ENCODE data around the gene ARF1.

ARF1 gene

DNA sequence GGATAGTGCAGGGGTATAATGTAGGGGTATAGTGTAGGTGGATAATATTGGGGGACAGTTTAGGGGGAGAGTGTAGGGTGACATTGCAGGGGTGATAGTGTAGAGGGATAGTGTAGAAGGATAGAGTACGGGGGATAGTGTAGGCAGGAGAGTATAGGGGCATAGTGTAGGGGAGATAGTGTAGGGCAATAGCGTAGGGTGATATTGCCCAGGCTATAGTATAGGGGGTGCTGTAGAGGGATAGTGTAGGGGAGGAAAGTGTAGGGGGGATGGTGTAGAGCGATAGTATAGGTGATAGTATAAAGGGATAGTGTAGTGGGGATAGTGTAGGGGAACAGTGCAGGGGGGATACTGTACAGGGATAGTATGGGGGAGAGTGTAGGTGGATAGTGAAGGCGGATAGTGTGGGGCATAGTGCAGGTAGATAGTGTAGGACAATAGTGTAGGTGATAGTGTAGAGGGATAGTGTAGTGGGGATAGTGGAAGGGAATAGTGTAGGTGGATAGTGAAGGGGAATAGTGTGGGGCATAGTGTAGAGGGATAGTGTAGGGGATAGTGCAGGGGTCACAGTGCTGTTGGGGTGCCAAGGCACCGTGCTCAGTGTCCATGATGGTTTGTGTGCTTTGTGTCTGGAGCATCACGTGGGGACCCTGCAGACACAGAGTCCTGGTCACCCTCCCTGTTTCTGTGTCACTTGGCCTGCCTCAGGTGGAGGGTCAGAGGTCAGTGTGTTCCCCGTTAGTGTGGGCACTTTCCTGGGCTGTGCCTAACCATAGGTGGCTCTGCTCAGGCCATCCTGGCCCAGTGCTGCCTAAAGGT lies 10.5 kb upstream of the ARF1 start:
- DNase-seq (ENCODE audit: low read depth), result no peak

DNA sequence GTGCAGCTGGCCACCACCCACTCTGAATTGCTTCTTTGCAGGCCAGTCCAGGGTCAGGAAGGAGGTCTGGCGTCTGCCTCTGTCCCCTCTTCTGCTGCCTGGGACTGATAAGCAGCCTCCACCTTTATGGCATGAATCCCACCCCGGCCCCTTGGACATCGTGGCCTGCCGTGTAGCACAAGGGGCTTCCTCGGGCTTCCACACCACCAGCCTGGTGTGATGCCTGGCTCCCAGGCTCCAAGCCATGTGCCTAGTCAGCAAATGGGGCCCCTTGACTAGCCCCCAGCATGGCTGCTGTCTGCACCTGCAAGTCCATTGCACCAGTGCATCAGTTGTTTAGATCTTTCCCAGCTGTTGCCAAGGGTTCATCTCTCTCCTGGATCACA lies 9.9 kb upstream of the ARF1 start:
- no peak for DNase-seq (ENCODE audit: low read depth)

DNA sequence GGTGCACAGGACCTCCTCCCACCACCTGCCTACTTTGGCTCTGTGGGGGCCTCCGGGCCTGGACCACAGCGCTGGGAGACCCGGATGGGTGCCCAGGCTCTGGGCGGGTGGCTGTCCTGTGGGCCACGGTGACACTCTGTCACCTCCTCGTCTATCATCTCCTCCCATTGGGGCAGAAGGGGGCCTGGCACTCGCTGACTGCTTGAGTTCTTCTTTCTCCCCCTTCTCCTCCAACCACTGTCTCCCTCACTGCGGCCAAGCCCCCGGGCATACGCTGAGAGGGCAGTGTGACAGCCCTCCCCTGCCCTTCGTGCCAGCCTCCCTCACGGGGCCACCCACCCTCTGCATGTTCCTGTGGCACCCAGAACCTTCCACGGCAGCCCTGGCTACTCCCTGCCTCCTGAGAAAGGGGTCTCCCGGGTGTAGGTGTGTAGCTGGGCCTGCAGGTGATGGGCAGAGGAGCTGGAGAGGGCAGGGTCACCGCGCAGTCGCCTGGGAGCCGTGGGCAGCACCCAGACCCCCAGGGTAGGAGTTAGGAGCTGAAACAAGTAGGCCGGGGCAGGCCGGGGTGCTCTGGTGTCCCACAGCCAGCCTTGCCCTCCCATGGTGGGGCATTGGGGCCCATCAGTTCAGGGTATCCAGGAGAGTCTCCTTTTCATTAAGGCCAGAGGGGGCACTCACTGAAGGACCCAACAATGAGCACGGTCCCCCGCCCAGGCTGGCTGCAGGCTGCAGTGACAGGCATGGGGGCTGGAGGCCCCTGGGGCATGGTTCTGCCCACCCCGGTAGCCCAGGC lies 9.2 kb upstream of the ARF1 start:
- DNase-seq (ENCODE audit: low read depth), result no peak

DNA sequence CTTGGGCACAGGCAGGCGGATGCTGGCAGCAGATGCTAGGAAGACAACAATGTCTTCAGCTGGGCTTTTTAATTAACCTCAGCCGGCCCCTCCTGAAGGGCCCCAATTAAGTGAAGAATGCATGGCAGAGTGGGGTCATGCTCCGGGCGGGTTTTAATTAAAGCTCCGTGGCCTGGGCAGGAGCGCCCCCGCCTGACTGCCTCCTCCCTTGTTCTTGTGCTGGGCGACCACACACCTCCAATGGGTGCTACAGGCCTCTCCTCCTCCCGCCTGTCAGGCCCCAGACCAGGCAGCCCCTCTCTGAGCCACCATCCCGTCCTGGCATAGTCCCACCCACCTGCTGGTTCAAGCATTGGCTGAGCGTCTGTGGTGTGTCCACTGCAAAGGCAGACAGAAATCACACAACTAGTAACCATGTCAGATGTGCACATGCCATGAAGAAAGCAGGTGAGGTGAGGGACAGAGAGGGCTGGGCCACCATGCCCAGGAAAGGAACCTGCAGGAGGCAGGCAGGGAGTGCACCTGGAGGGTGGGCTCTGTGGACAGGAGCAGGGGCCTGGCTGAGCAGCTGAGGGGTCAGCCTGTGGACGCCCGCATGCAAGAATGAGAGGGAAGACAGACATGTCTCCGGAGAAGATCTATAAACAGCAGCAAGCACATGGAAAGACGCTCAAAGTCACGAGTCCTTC lies 8.5 kb upstream of the ARF1 start:
- no peak for DNase-seq (ENCODE audit: low read depth)

DNA sequence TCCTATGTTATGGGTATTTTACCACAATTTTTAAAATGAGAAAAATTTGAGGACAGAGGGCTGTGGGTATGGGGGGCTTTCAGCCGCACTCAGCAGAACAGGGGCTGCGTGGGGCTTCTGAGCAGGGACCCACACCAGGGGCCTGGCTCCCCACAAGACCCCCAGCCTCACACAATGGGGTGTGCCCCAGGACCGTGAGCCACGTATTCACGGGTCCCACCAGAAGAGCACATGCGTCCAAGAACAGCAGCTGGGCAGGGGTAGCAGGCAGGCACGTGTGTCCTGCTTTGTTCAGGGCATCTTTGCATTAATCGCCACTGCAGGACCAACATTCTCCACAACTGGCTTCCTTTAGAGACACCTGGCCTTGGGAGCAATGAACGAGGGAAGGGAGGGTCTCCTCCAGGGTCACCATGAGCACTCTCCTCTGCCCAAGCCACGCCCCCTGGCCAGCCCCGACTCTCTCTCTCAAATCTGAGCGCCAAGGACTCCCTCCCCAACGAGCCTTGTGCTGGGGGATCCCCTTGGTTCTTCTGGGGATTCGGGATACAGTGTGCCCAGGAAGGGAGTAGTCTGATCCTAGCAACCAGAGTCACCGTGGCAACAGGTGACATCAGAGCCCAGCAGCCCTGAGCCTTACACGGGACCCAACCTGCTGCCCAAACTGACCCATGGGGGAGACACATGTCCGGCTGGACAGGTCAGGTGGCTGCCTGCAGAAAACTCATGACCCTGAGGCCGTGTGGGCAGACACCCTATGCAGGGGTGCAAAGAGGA lies 7.4 kb upstream of the ARF1 start:
- no peak for DNase-seq (ENCODE audit: low read depth)

DNA sequence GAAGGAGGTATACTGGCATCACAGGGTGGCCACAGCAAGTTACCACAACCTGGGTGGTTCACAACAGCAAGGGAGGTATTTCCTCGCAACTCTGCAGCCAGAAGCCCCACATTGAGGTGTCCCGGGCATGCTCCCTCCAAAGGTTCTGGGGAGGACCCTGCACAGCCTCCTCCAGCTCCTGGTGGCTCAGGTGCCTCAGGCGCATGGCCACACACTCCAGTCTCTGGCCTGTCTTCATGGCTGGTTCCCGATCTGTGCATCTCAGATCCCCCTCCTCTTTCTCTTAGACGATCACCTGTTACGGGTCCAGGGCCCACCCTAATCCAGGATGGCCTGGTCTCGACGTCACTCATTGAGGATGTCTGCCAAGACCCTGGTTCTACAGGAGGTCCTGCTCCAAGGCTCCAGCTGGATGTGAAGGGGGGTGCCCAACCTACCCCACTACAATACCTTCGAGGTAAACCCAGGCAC lies 6.7 kb upstream of the ARF1 start:
- no peak for DNase-seq (ENCODE audit: low read depth)

DNA sequence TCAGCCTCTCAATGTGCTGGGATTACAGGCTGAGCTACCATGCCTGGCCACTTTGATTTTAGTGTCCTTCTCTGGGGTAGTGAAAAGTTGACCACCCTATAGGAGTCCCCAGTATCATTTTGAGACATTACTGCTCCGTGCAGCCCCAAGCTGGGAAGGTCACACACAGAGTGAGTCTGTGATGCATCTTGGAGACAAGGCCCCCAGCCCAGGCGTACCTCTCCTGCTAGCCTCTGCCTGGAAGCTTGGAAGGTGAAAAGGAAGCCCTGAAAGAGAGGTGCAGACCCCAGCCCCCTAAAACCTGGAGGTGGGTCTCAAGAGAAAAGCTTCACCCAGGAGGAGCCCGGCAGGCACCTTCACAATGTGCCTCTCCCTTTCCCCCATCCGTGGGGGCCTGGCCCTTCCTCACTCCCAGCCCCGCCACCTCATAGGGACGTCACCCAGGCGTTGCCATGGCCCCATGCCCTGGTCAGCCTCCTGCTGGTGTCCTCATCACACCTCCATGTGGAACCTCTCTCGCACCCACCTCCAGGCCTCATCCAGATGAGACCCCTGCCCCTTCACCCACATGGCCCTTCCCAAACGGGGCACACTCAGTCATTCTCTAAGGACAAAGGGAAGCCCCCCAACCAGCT lies 5.6 kb upstream of the ARF1 start:
- no peak for DNase-seq (ENCODE audit: low read depth)

DNA sequence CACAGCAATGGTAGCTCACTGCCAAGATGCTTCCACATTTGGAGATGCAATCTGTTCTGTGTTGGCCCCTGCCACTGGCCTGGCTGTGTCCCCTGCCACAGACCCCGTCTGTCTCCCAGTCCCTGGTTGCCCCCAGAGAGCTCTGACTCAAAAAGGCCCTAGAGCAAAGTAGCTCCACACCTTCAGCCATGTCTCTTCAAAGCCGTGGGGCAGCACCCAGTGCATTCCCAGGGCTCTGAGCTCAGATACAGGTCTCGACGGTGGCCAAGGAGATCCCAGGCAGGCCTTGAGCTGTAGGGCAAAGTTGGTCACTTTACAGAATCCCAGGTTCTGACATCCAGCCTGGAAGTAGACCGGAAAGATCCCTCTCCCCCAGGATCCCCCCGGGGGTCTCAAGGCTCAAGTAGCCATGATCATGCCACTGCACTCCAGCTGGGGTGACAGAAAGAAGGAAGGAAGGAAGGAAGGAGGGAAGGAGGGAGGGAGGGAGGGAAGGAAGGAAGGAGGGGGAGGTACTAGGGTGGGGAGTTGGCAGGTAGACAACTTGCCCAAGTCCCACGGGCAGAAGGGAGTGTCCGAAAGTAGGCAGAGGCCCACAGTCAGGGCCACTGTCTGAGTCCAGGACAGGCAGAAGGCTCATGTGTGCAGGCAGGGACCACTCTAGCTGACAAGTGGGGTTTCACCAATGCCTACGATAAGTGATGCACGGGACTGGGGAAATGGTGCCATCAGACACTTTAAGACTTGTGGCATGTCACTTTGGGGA lies 4.8 kb upstream of the ARF1 start:
- DNase-seq (ENCODE audit: low read depth), result no peak

DNA sequence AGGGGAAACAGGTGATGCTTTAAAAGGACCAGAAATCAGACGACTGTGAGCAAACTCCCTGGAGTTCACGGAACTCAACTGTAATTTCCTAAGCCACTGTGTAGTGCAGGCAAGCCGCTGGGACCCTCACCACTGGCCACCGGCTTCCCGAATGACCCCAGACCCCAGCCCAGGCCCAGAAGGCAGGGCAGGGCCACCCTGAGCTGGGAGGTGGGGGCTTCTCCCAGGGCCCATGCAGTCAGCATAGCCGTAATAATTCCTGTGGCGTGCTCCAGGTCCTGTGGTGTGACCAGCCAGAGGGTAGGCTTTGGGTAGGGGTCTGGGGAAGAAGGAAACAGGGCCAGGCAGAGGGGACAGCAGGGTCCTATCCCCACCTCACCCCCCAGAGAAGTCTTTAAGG lies 3.5 kb upstream of the ARF1 start:
- DNase-seq (ENCODE audit: low read depth), result no peak

DNA sequence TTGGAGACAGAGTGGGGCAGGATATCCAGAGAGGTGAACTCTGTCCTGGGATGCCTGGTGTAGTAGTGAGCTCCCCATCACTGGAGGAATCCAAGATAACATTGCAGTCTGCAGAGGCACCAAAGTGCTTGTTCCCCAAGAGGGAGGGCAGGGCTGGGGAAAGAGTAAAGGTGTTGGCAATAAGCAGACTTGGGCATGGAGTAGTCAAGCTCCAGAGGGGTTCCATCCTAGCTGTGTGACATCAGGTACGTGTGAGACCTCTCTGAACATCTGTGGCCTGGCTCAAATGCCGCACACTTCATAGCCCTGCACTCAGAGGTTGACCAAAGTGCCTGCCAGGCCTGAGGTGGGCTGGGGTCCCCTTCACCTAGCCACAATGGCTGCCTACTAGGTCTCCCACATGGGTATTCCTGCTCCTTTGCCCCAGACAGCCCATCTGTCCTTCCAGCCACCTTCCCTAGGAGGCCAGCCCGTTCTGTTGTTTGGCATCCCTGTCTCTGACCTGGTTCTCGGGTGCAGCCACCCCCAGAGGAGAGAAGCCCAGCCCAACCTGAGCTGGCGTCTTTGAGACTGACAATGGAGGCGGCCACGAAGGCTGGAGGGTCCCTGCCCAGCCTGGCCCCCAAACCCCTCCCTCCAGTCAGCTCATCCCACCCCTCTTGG lies 2.8 kb upstream of the ARF1 start:
- DNase-seq (ENCODE audit: low read depth), result no peak

DNA sequence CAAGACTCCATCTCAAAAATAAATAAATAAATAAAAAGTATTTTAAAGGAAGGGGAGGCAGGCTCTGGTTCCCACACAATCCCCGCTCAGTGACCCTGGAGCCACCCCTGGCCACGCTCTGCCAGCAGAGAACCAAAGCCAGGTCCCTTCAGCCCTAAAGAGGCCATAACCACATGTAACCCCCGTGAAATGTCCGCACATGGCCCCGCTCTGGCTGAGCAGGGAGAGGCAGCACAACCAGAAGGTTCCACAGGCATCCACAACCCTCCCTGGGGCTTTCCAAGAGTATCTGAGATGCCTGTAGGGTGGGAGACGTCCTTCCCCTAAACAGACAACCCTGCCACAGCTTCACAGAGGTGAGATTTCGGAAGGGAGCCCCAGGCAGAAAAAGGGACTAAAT lies 1.4 kb upstream of the ARF1 start:
- no peak for DNase-seq (ENCODE audit: low read depth)

DNA sequence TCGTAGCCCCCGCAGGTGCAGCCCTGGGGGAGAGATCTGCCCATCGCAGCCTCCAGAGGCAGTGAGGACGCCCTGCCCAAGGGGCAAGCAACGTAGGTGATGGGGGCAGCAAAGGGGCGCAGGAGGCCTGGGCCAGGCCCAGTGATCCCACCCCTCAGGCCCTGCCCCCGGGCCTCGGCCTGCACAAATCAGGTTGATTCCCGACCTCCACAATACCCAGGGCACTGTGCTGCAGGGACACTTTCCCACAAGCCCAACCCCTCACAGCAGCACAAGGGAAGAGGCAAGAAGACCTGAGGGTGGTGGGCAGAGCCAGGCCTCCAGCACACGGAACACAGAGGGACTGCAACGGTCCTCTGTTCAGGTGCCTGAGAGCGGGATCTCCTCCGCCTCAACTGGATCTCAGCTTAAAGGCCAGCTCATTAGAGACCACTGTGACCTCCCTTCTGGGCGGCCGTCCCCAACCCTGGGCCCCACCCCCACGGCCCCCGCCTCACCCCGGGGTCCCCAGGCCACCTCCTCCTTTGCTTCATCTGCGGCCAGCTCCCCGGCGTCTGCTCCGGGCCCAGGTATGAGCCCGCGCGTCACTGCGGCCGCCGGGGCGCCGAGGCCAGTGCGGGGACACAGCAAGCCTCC lies 812 bp upstream of the ARF1 start:
- DNase-seq (ENCODE audit: low read depth), result no peak

DNA sequence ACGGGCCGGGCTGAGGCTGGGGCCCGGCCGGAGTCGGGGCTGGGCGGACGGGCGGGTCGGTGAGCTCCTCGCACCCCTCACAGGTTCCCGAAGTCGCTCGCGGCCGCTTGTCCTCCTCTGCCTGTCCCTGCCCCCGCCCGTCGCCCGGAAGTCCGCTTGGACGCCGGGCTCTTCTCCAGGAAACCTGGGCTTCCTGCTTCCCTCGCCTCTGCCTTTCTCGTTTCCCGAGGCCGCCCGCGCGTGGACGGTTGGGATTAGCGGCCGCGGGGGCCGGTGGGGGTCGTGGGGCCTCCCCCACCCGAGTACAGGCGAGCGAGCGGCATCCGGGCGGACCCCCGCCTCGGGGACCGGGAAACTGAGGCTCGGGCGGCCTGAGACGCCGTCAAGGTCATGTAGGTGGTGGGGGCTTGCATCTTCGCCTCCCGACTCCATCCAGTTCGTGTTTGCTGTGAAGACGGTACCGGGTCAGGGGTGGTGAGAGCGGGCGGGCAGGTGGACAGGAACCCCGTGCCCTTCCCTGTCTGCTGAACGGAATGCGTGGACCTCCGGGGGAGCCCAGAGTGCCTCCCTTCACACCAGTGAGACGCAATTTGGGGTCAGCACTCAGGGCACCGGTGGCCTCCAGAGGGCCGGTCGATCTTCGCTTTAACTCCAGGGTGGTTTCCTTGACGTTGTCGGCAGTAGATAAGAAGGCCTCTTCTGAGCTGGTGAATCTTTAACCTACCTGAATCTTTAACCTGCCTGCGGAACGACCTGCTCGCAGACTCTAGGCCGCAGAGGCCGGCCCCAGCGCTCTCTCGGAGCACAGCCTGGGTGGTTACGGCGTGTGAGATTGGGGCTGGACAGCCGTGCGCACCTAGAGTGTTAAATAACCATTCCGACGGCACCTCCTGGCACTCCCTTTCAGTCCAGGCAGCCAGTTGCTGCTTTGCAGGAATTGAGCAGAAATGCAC lies 686 bp downstream of the ARF1 start:
- DNase-seq (ENCODE audit: low read depth), result no peak

DNA sequence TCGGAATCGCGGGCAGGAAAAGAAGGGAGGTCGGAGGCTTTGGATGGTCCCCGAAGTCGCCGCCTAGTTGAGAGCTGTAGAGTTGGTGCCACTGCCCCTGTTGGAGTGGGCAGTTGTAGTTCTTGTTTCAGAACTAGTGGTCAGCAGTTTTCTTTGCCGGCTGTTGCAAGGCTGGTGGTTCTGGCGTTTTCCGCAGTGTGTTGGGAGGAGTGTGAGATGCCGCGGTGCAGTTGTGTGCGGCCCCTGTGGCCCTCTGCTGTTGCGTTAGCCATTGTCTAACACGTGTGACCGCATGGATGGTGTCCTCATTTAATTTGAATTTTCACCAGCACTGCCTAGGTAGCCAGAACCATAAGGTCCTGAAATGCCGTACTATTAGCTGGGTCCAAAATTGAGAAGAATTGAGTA lies 1.4 kb downstream of the ARF1 start:
- DNase-seq (ENCODE audit: low read depth), result no peak

DNA sequence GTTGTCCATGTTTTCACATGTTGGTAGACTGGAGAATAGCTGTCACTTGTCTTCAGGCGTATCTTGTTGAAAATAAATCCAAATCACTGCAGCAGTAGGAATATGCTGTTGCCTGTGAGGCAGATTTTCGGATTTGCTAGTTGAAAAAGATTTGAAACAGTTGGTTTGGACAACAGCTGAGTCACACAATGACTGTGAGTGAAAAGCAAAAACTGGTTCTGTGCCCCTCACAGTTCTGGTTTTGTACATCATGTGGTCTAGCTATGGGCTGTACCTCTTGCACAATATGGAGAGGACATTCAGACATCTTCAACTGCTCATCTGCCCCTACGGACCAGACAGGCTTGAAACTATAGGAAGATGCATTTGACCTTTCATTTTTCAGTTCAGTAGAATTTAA lies 1.8 kb downstream of the ARF1 start:
- no peak for DNase-seq (ENCODE audit: low read depth)

DNA sequence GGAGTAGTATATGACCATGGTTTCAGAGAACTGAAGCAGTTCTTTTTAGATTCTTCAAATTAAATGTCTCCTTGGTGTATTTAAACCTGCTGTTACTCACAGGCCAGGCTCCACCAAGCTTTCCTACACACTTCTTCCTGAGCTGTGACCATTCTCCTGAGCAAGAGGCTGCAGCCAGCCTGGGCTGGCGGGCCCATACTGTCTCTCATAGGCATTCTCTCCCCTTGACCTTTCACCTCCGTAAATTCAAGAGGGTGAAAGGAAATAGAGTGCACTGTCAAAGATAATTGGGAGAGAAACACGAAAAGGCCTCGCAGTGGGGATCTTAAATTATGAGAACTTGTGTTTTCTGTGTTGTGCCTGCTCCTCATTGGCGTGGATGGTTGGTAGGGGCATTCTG lies 2.3 kb downstream of the ARF1 start:
- DNase-seq (ENCODE audit: low read depth), result no peak

DNA sequence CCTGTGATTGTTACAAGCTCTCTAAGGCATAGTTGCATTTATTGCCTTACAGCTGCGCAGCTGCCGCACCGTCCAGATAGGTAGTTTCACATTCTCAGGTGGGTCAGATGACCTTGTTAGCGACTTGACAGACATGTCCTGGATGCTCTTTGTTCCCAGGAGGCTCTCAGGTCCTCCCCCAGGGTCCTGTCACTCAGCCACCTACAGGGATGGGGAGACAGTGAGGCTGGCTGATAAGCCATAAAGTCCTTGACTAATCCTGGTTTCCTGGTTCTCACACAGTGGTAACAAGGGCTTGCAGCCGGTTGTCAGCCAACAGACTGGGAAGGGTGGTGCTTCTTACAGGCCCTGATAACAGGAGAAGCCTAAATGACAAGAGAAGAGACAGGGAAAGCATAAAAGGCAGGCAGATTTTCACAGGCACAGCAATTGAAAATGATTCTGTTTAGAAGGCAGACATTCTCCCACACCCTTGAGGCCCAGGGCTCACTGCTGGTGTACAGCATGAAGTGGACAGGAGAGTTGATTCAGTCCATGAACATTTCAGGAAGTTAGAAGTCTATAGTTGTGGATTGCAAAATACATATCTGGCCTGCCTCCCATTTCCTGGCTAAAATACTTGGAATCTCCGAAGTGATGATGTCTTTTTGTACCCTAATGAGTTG lies 2.9 kb downstream of the ARF1 start:
- DNase-seq (ENCODE audit: low read depth), result no peak

DNA sequence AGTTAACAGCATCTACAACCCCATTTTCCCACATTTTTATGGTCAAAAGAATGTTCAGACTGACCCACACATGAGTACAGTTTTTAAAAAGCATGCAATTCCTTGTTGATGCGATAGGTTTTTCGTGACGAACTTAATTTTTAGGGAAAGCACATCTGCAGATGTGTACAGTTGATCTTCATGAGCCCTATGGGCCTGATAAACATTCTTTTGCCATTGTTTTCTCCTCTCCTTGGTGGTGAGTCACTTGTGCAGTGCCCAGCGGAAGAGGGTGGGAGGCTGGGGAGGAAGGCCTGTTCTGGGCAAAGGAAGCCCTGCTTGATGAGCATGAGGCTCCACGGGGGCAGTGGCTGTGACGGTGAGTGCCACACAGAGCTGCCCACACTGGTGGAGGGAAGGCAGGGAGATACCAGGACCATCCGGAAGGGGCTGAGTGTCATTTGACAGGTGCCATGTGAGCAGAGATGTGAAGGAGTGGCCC lies 5.3 kb downstream of the ARF1 start:
- DNase-seq (ENCODE audit: low read depth), result no peak
